Activated naive CD8-positive, alpha-beta T cell treated with anti-CD3 and anti-CD28 coated beads for 36 hours (primary cell): ENCODE results near the gene WWOX. TPM values are rescaled to one million over a fixed set of nuclear protein-coding genes. Genes with fewer than 3 reads are reported as not detected.

Experiments
- DNase-seq: peaks from one replicate; pipeline ENCODE4 v3.0.0; 2021
- H3K27ac Mint-ChIP-seq: one replicate; pipeline ENCODE4 v1.8.0; 2022; ENCODE audit warnings: mild to moderate bottlenecking, moderate library complexity, mixed read lengths
- H3K27me3 Mint-ChIP-seq: one replicate; pipeline ENCODE4 v1.8.0; 2022; ENCODE audit warnings: mild to moderate bottlenecking, mixed read lengths
- H3K36me3 Mint-ChIP-seq: one replicate; pipeline ENCODE4 v1.8.0; 2021; ENCODE audit warnings: mild to moderate bottlenecking, mixed read lengths
- H3K4me1 Mint-ChIP-seq: one replicate; pipeline ENCODE4 v1.8.0; 2021; ENCODE audit warnings: mixed read lengths
- H3K4me3 Mint-ChIP-seq: one replicate; pipeline ENCODE4 v1.8.0; 2022; ENCODE audit warnings: mild to moderate bottlenecking, moderate library complexity, mixed read lengths
- H3K9me3 Mint-ChIP-seq: one replicate; pipeline ENCODE4 v1.8.0; 2022; ENCODE audit warnings: mixed read lengths
- total RNA-seq, 2 experiments: library from RNA; stranded (reverse); gene quantifications; one replicate each; pipeline ENCODE4 v1.2.3, GENCODE V29; 2021

The WWOX gene
- total RNA-seq, 2 experiments from 2014 or later = 20.0 to 23.9 TPM

GRCh38 chr16:78306361-78306760 lies 206.9 kb downstream of the WWOX start:
- H3K4me1 Mint-ChIP-seq = peaks cover 14% of the 10 kb centered on the region
- H3K4me3 Mint-ChIP-seq = no peak overlapping the region
- DNase-seq = no peak
- H3K36me3 Mint-ChIP-seq = peaks cover 4% of the 10 kb centered on the region
- no peak overlapping the region for H3K27ac Mint-ChIP-seq
- H3K27me3 Mint-ChIP-seq = no peaks in the 10 kb centered on the region
- H3K9me3 Mint-ChIP-seq = peaks cover 1% of the 10 kb centered on the region

DNA sequence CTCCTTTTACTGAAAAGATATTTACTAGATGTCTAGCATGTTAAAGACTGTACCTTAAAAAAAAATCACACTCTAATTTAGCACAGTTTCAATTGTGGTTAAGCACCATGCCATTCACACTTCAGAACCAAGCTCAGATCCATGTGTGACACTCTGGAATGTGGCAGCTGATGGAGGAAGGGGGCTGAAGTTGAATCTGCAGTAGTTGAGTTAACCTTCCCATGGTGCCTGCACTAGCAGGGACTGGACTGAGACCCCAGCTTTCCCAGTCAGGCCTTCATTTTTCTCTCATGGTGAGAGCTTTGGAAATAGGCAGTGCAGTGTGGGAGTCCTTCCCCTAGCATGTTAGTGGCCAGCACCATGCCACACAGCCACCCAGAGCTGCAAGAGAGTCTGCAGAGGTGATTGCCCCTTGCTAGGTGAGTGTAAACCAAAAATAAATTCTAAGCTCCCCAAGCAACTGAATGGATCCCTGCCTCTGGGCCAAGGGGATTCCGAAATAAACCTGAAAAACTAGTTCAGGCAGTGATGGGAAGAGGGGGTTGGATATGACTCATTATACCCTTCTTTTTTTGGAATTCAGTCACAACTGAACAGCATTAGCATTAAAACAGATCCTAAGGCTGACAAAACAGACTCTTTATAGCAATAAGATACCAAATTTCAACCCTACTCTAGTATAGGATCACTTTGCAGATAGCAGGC lies 208.5 kb downstream of the WWOX start:
- Mint-ChIP-seq H3K9me3 (peaks cover 1% of the 10 kb centered on the region), H3K4me3 (no peak overlapping the region), H3K27ac (no peak overlapping the region), H3K27me3 (no peaks in the 10 kb centered on the region), H3K36me3 (peaks cover 4% of the 10 kb centered on the region), H3K4me1 (peaks cover 14% of the 10 kb centered on the region)
- DNase-seq = no peak

- DNase-seq = no peak
- Mint-ChIP-seq H3K36me3 (peaks cover 4% of the 10 kb centered on the region), H3K4me3 (no peak overlapping the region), H3K4me1 (peaks cover 14% of the 10 kb centered on the region), H3K27ac (no peak overlapping the region), H3K9me3 (peaks cover 1% of the 10 kb centered on the region), H3K27me3 (no peaks in the 10 kb centered on the region)
Measured at GRCh38 chr16:78309763-78310162, 210.3 kb downstream of the WWOX start.

GRCh38 chr16:78310196-78310595 lies 210.7 kb downstream of the WWOX start:
- H3K9me3 Mint-ChIP-seq = no peaks in the 10 kb centered on the region
- H3K27me3 Mint-ChIP-seq = no peaks in the 10 kb centered on the region
- peaks cover 3% of the 10 kb centered on the region for H3K36me3 Mint-ChIP-seq
- peaks cover 15% of the 10 kb centered on the region for H3K4me1 Mint-ChIP-seq
- no peak overlapping the region for H3K27ac Mint-ChIP-seq
- H3K4me3 Mint-ChIP-seq = no peak overlapping the region
- DNase-seq = no peak

GRCh38 chr16:78310990-78311561 lies 211.6 kb downstream of the WWOX start:
- Mint-ChIP-seq H3K4me3 (no peak overlapping the region), H3K36me3 (peaks cover 3% of the 10 kb centered on the region), H3K27me3 (no peaks in the 10 kb centered on the region), H3K9me3 (no peaks in the 10 kb centered on the region), H3K4me1 (peaks cover 13% of the 10 kb centered on the region), H3K27ac (no peak overlapping the region)
- DNase-seq = no peak

DNA sequence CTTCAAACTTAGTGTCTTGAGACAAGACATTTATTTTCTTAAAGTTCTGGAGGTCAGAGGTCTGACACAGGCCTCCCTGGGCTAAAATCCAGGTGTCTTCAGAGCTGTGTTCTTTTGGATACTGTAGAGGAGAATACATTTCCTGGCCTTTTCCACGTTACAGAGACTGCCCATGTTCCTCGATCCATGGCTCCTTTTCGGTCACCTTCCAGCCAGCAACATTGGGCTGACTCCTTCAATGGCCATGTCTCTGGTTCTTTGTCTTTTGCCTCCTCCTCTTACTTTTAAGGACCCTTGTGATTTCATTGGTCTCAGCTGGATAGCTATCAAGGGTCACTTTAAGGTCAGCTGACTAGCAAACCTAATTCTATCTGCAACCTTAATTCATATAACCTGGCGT lies 212.4 kb downstream of the WWOX start:
- DNase-seq = no peak
- Mint-ChIP-seq H3K27ac (no peak overlapping the region), H3K9me3 (no peaks in the 10 kb centered on the region), H3K4me3 (no peak overlapping the region), H3K27me3 (no peaks in the 10 kb centered on the region), H3K36me3 (peaks cover 2% of the 10 kb centered on the region), H3K4me1 (peaks cover 13% of the 10 kb centered on the region)

DNA sequence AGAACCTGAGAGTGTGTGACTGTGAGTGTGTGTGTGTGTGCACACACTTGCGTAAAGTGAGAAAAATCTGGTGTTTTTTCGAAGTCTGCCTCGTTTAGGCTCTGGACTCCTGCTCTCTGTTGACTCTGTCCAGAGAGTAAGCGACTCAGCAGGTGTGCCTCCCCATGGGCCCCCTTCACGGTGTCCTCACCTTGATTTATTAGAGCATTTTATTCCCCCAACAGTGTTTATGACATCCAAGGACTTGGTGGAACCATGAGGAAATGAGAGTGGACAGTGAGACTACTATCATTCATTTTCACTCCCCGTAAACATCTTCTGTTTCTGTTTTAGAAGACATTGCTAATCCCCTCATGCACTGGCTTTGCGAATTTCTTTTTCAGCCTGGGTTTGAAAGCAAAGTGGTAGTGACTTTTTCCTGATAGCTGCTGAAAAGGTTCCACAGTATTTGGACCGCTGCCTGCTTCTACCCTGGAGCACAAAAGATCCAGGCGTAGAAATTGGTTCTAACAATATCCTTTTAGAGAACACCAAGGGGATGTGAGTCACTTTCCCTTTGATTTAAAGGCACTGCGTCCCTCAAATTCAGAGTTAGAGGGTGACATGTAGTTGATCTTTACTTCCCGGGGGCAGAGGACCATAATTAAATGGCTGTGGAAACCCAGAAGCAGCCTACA lies 218.2 kb downstream of the WWOX start:
- Mint-ChIP-seq H3K4me1 (peaks cover 1% of the 10 kb centered on the region), H3K27ac (no peak overlapping the region), H3K9me3 (no peaks in the 10 kb centered on the region), H3K36me3 (peaks cover 3% of the 10 kb centered on the region), H3K27me3 (no peaks in the 10 kb centered on the region), H3K4me3 (no peak overlapping the region)
- DNase-seq = no peak

DNA sequence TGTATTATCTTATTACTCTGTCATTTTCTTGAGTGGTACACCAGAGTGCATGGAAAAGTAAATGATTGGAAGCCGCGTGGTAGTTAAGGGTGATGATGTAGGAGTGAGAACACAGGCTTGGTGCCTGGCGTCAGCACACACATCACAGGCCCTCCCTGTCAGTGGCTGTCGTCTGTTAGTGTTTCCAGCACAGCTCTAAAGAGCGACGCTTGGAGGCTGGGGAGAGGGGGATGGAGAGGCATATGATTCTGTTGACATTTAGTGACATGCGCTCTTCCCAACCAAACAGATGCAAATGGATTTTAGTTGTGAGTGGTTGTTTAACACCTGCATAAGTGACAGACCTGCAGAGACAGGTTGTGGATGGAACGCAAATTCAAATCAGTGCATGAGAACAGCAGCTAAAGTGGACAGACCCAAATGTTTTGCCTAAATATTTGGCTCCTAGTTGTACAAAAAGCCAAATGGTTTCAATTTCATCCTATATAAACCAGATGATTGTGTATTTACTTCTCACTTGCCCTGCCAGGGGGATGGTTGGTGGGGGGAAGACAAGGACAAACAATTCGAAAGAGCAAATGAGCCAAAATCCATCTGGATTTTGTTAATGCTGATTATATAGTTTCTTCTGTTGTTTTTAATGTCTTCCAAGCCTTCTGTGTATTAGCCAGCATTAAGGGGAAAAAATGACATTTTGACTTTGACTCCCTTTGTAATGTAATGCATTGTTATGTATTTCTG lies 222.3 kb downstream of the WWOX start:
- DNase-seq = no peak
- Mint-ChIP-seq H3K4me1 (no peaks in the 10 kb centered on the region), H3K27me3 (no peaks in the 10 kb centered on the region), H3K36me3 (peaks cover 2% of the 10 kb centered on the region), H3K4me3 (no peak overlapping the region), H3K27ac (no peak overlapping the region), H3K9me3 (no peaks in the 10 kb centered on the region)

- no peaks in the 10 kb centered on the region for H3K36me3 Mint-ChIP-seq
- no peak overlapping the region for H3K27ac Mint-ChIP-seq
- no peaks in the 10 kb centered on the region for H3K4me1 Mint-ChIP-seq
- no peak overlapping the region for H3K4me3 Mint-ChIP-seq
- no peaks in the 10 kb centered on the region for H3K9me3 Mint-ChIP-seq
- H3K27me3 Mint-ChIP-seq = no peaks in the 10 kb centered on the region
- DNase-seq = no peak
Measured at GRCh38 chr16:78323315-78323714, 223.9 kb downstream of the WWOX start.

DNA sequence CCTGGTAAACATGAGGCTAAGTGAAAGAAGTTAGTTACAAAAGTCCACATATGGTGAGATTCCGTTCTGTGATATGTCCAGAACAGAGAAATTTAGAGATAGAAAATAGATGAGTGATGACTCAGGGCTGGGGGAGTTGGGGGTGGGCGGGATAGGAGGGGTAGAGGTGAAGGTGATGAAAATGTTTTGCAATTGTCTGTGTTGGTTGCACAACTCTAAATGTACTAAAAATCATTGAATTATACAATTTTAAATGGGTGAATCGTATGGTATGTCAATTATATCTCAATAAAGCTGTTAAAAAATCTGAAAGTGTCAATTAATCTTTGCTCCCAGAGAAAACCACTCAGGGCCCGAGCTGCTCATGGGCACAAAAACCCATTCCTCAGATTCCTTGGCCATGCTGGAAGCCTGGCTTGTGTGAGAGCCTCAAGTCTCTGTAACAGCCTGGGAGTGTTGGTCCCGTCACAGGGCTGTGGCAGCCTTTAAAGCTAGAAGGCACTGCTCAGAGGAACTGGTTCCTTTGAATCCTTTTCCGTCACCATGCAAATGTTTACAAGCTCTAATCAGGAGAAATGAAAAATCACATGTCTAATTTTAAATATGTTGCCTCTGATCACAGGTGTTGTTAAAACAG lies 225.3 kb downstream of the WWOX start:
- no peak overlapping the region for H3K27ac Mint-ChIP-seq
- DNase-seq = no peak
- no peaks in the 10 kb centered on the region for H3K36me3 Mint-ChIP-seq
- H3K4me3 Mint-ChIP-seq = no peak overlapping the region
- no peaks in the 10 kb centered on the region for H3K4me1 Mint-ChIP-seq
- H3K27me3 Mint-ChIP-seq = no peaks in the 10 kb centered on the region
- no peaks in the 10 kb centered on the region for H3K9me3 Mint-ChIP-seq

- no peaks in the 10 kb centered on the region for H3K36me3 Mint-ChIP-seq
- H3K4me1 Mint-ChIP-seq = no peaks in the 10 kb centered on the region
- no peak overlapping the region for H3K4me3 Mint-ChIP-seq
- no peak for DNase-seq
- H3K27me3 Mint-ChIP-seq = no peaks in the 10 kb centered on the region
- H3K9me3 Mint-ChIP-seq = no peaks in the 10 kb centered on the region
- H3K27ac Mint-ChIP-seq = no peak overlapping the region
Measured at GRCh38 chr16:78325468-78326352, 226.3 kb downstream of the WWOX start.

DNA sequence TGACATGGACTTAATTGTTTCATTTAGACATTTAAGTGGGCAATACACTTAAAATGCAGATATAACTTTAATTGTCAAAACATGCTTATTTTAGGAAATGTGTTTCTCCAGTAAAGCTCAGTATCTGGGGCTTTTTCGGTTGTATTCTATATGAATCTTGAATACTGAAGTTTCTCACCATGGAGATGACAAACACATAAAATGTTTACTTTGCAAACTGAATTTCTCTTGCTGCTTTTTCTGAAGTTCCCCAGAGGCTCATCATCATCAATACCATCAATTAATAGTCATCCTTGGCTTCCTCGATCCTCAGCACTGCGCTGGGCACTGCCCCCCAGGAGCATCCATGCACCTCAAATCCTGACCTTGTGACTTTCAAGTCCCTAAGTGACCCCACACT lies 227.3 kb downstream of the WWOX start:
- Mint-ChIP-seq H3K4me3 (no peak overlapping the region), H3K36me3 (no peaks in the 10 kb centered on the region), H3K4me1 (no peaks in the 10 kb centered on the region), H3K27me3 (no peaks in the 10 kb centered on the region), H3K9me3 (no peaks in the 10 kb centered on the region), H3K27ac (no peak overlapping the region)
- DNase-seq = no peak

- H3K27me3 Mint-ChIP-seq = no peaks in the 10 kb centered on the region
- no peaks in the 10 kb centered on the region for H3K4me1 Mint-ChIP-seq
- no peak overlapping the region for H3K27ac Mint-ChIP-seq
- DNase-seq = no peak
- H3K36me3 Mint-ChIP-seq = no peaks in the 10 kb centered on the region
- H3K9me3 Mint-ChIP-seq = no peaks in the 10 kb centered on the region
- H3K4me3 Mint-ChIP-seq = no peak overlapping the region
Measured at GRCh38 chr16:78331731-78332130, 232.3 kb downstream of the WWOX start.

- no peaks in the 10 kb centered on the region for H3K4me1 Mint-ChIP-seq
Measured at GRCh38 chr16:78333808-78334207, 234.4 kb downstream of the WWOX start.

More at GRCh38 chr16:78333808-78334207, 234.4 kb downstream of the WWOX start:
- Mint-ChIP-seq H3K36me3 (no peaks in the 10 kb centered on the region), H3K4me3 (no peak overlapping the region), H3K27me3 (no peaks in the 10 kb centered on the region), H3K9me3 (no peaks in the 10 kb centered on the region), H3K27ac (no peak overlapping the region)
- DNase-seq = no peak
